SU-DHL-6 (cell line): ENCODE measurements around the gene ZNF71.

Experiments
- H2AFZ ChIP-seq: fragments of 200-600 bp; sonication (generic); 2 replicates; pipeline ENCODE4 v1.6.1; 2014; ENCODE audit warnings: low read depth, mild to moderate bottlenecking, moderate library complexity, mixed read lengths, antibody characterized with exemption, low read length; ENCODE audit not compliant: severe bottlenecking
- H3F3A ChIP-seq: fragments of 200-600 bp; shearing (Covaris generic); 2 replicates; pipeline ENCODE4 v1.6.0; 2016; ENCODE audit warnings: antibody characterized with exemption, mild to moderate bottlenecking; ENCODE audit not compliant: insufficient read depth
- H3K27ac ChIP-seq: fragments of 200-600 bp; sonication (generic); 2 replicates; pipeline ENCODE4 v1.5.1; 2016; ENCODE audit warnings: low read depth, mild to moderate bottlenecking, low read length, moderate library complexity, mixed read lengths
- H3K27me3 ChIP-seq: fragments of 200-600 bp; sonication (generic), shearing (Covaris generic); 2 replicates; pipeline ENCODE4 v1.6.0; 2014; ENCODE audit warnings: mild to moderate bottlenecking, low read length
- H3K36me3 ChIP-seq: fragments of 200-600 bp; sonication (generic); 2 replicates; pipeline ENCODE4 v1.6.1; 2014; ENCODE audit warnings: mild to moderate bottlenecking, low read length, mixed read lengths
- H3K4me2 ChIP-seq: fragments of 300-600, 200-600 bp; shearing (Covaris generic), sonication (generic); 2 replicates; pipeline ENCODE4 v1.6.0; 2014; ENCODE audit warnings: low read length, low read depth, mild to moderate bottlenecking; ENCODE audit not compliant: poor library complexity, severe bottlenecking
- H3K4me3 ChIP-seq: fragments of 200-600 bp; sonication (generic); 2 replicates; pipeline ENCODE4 v1.5.1; 2014; ENCODE audit warnings: antibody characterized with exemption, low read length, mild to moderate bottlenecking, mixed read lengths; ENCODE audit not compliant: insufficient read depth, poor library complexity, severe bottlenecking
- H3K79me2 ChIP-seq: fragments of 200-600 bp; sonication (generic); 2 replicates; pipeline ENCODE4 v1.6.1; 2014; ENCODE audit warnings: mild to moderate bottlenecking, low read length, moderate library complexity; ENCODE audit not compliant: insufficient read depth
- H3K9ac ChIP-seq: fragments of 200-600 bp; sonication (generic); 2 replicates; pipeline ENCODE4 v1.7.0; 2014; ENCODE audit warnings: mild to moderate bottlenecking, low read length
- H3K9me2 ChIP-seq: fragments of 200-600 bp; sonication (generic); replicated peaks from 2 replicates; pipeline ENCODE4 v1.6.1; 2014; ENCODE audit warnings: low read length; ENCODE audit not compliant: insufficient read depth
- H3K9me3 ChIP-seq: fragments of 200-600 bp; sonication (generic); 2 replicates; pipeline ENCODE4 v1.6.1; 2014; ENCODE audit warnings: low read length, mixed read lengths; ENCODE audit not compliant: insufficient read depth
- H4K20me1 ChIP-seq: fragments of 200-600 bp; sonication (generic); 2 replicates; pipeline ENCODE4 v1.6.1; 2014; ENCODE audit warnings: low read depth, mild to moderate bottlenecking, antibody characterized with exemption, low read length, moderate library complexity, mixed read lengths
- EZH2phosphoT487 ChIP-seq: fragments of 200-600 bp; sonication (generic), shearing (Covaris generic); conservative IDR thresholded peaks from 2 replicates; pipeline ENCODE4 v1.6.1; 2018; ENCODE audit warnings: mild to moderate bottlenecking, antibody characterized with exemption, low read length, moderate library complexity, mixed read lengths
- TF ChIP-seq, protein P1 (sequence below): fragments of 200-600 bp; sonication (generic); IDR thresholded peaks from one replicate; pipeline ENCODE4 v1.5.1; 2017; ENCODE audit warnings: antibody characterized with exemption, mild to moderate bottlenecking, low read length, moderate library complexity; ENCODE audit not compliant: insufficient read depth, poor library complexity, severe bottlenecking

Gene ZNF71

DNA sequence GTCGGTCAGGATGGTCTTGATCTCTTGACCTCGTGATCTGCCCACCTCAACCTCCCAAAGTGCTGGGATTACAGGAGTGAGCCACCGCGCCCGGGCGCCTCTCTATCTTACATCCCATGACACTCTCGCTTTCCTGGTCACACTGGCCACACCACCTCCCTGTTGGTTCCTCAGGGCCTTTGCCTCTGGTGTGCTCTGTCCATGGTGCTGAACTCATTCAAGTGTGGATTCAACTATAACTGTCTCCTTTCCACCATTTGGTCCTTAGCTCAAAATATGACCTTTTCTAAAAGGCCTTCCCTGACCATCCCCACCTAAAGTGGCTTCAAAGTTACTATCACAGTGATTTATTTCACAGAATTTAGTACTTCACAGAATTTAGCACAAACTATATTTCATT is 44.1 kb downstream of the ZNF71 start:
- no peaks in the 10 kb centered on the region for H3K27me3 ChIP-seq
- no peak overlapping the region for H3K4me3 ChIP-seq
- TF ChIP-seq EZH2phosphoT487, result no peak
- TF ChIP-seq, protein P1, sequence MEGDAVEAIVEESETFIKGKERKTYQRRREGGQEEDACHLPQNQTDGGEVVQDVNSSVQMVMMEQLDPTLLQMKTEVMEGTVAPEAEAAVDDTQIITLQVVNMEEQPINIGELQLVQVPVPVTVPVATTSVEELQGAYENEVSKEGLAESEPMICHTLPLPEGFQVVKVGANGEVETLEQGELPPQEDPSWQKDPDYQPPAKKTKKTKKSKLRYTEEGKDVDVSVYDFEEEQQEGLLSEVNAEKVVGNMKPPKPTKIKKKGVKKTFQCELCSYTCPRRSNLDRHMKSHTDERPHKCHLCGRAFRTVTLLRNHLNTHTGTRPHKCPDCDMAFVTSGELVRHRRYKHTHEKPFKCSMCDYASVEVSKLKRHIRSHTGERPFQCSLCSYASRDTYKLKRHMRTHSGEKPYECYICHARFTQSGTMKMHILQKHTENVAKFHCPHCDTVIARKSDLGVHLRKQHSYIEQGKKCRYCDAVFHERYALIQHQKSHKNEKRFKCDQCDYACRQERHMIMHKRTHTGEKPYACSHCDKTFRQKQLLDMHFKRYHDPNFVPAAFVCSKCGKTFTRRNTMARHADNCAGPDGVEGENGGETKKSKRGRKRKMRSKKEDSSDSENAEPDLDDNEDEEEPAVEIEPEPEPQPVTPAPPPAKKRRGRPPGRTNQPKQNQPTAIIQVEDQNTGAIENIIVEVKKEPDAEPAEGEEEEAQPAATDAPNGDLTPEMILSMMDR, result no peak
- no peaks in the 10 kb centered on the region for H3K79me2 ChIP-seq
- H3K27ac ChIP-seq, result no peak overlapping the region
- no peak overlapping the region for H2AFZ ChIP-seq
- no peak overlapping the region for H3K9ac ChIP-seq
- H3F3A ChIP-seq, result no peaks in the 10 kb centered on the region
- H3K36me3 ChIP-seq, result no peaks in the 10 kb centered on the region
- H4K20me1 ChIP-seq, result no peaks in the 10 kb centered on the region
- H3K4me2 ChIP-seq, result no peak overlapping the region
- H3K9me3 ChIP-seq, result peaks cover 4% of the 10 kb centered on the region; the same call in 1 of the 2 replicates
- H3K9me2 ChIP-seq, result no peaks in the 10 kb centered on the region

DNA sequence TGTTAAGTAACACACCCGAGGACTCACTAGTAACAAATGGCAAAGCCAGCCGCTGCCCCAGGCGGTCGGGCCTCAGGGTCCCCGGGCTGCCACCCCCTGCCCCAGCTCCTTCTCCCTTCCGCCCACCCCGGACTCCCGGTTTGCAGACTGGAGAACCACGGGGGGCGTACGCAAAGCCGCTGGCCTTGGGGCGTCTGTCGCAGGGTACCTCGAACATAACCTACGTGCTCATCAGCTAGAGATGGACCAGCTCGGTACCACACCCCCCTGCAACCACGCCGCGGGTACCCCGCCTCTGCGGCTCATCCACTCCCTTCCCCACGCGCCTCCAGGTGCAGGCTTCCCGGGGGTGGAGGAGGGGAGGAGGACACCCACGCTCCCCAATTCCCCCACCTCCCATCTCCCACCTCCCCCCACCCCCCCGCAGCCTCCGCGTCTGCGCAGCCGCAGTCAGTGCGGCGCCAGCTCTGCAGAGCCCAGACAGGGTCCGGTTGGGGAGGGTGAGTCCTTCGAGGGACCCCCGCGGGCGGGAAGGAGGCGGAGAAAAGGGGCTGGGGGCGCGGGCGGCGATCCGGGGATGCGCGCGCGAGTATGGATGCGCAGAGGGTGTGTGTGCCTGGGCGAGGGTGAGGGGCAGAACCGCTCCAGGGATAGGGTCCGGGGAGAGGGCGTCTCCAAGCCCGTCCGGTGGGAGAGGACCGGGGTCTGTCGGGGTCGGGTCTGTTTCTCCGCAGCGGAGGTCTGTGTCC is 47.8 kb downstream of the ZNF71 start, which contains the start of gene SMIM17:
SMIM17 (plus strand) TSS at position 449 of the 749 bp plus-strand sequence. CDS start 2,509 bp downstream, outside the sequence.
- Histone ChIP-seq H3K27ac (no peak within 1 kb of the TSS), H3K9me3 (no peaks in the 10 kb centered on the region), H3K9ac (no peak within 1 kb of the TSS), H3F3A (no peaks in the 10 kb centered on the region), H4K20me1 (no peaks in the 10 kb centered on the region), H2AFZ (no peak within 1 kb of the TSS), H3K4me3 (no peak within 1 kb of the TSS), H3K4me2 (no peak within 1 kb of the TSS), H3K36me3 (no peaks in the 10 kb centered on the region), H3K9me2 (no peaks in the 10 kb centered on the region), H3K27me3 (no peaks in the 10 kb centered on the region), H3K79me2 (no peaks in the 10 kb centered on the region)
- TF ChIP-seq EZH2phosphoT487, result no peak
- TF ChIP-seq, protein P1, result no peak

- no peaks in the 10 kb centered on the region for H3K9me3 ChIP-seq
Observed at GRCh38 chr19:56643460-56643955, 48.4 kb downstream of the ZNF71 start.

More at GRCh38 chr19:56643460-56643955, 48.4 kb downstream of the ZNF71 start:
- Histone ChIP-seq H3K27me3 (no peaks in the 10 kb centered on the region), H2AFZ (no peak overlapping the region), H3K4me3 (no peak overlapping the region), H3K36me3 (no peaks in the 10 kb centered on the region), H3K4me2 (no peak overlapping the region), H3F3A (no peaks in the 10 kb centered on the region), H4K20me1 (no peaks in the 10 kb centered on the region), H3K27ac (no peak overlapping the region), H3K9ac (no peak overlapping the region), H3K79me2 (no peaks in the 10 kb centered on the region), H3K9me2 (no peaks in the 10 kb centered on the region)
- TF ChIP-seq, protein P1, result no peak
- TF ChIP-seq EZH2phosphoT487, result no peak
